GM12873 (cell line): ENCODE results near the gene MAP3K3.

Experiments used
- CTCF ChIP-seq: IDR thresholded peaks from 2 replicates; pipeline ENCODE4 v1.5.1; 2012; ENCODE audit warnings: low read depth, mild to moderate bottlenecking, moderate library complexity, low read length, control low read depth; ENCODE audit not compliant: insufficient read depth; ENCODE audit errors: missing control alignments

MAP3K3 gene

GRCh38 chr17:63675231-63675606, 53.0 kb downstream of the MAP3K3 start:
- TF ChIP-seq CTCF = no peak

- no peak for TF ChIP-seq CTCF
Measured at GRCh38 chr17:63675607-63676546, 53.7 kb downstream of the MAP3K3 start.

GRCh38 chr17:63676584-63676983, 54.4 kb downstream of the MAP3K3 start:
- TF ChIP-seq CTCF = no peak

- TF ChIP-seq CTCF = peak; percentile 26
Measured at GRCh38 chr17:63679214-63679613, 57.0 kb downstream of the MAP3K3 start.

- TF ChIP-seq CTCF = no peak
Measured at GRCh38 chr17:63680700-63681099, 58.5 kb downstream of the MAP3K3 start.

GRCh38 chr17:63681530-63681929, 59.3 kb downstream of the MAP3K3 start:
- TF ChIP-seq CTCF = no peak

- no peak for TF ChIP-seq CTCF
Measured at GRCh38 chr17:63682441-63682840, 60.2 kb downstream of the MAP3K3 start.
